Upper lobe of left lung (tissue), 6 donors: ENCODE measurements around the gene BMP4. TPM values are rescaled to one million over a fixed set of nuclear protein-coding genes. Genes with fewer than 3 reads are reported as not detected.

Source experiments
- ATAC-seq, 2 donors: fragments of 200-7000 bp; cut with Tn5 transposase; one replicate each; pipeline ENCODE4 v1.9.1; 2022; ENCODE audit warnings: mild to moderate bottlenecking in 2 of 2, moderate library complexity in 2 of 2; ENCODE audit not compliant: low FRiP score in 2 of 2
- DNase-seq, 2 donors: peaks; one replicate each; pipeline ENCODE4 v3.0.0-alpha.2; 2019 to 2020
- H3K27ac ChIP-seq, 4 donors: fragments of 200-600 bp; sonication (generic); one replicate each; pipeline ENCODE4 v1.5.1; 2016 to 2019
- H3K27me3 ChIP-seq, 4 donors: fragments of 200-600 bp; sonication (generic); one replicate each; pipeline ENCODE4 v1.5.1; 2017 to 2019
- H3K36me3 ChIP-seq, 4 donors: fragments of 200-600 bp; sonication (generic); one replicate each; pipeline ENCODE4 v1.5.1; 2016 to 2019
- H3K4me1 ChIP-seq, 4 donors: fragments of 200-600 bp; sonication (generic); one replicate each; pipeline ENCODE4 v1.5.1; 2018 to 2019
- H3K4me3 ChIP-seq, 4 donors: fragments of 200-600 bp; sonication (generic); one replicate each; pipeline ENCODE4 v1.5.1; 2017 to 2019; ENCODE audit warnings: mild to moderate bottlenecking in 2 of 4, moderate library complexity in 1 of 4
- H3K9me3 ChIP-seq, 4 donors: fragments of 200-600 bp; sonication (generic); one replicate each; pipeline ENCODE4 v1.5.1; 2018 to 2019
- EP300 ChIP-seq, 4 donors: sonication (generic); formaldehyde crosslinking; IDR thresholded peaks; one replicate each; pipeline ENCODE4 v1.5.1; 2017; ENCODE audit warnings: antibody characterized with exemption in 4 of 4, control low read depth in 2 of 4
- POLR2A ChIP-seq, 4 donors: fragments of 450-650 bp; IDR thresholded peaks; one replicate each; pipeline ENCODE4 v1.5.1; 2016 to 2017; ENCODE audit warnings: antibody characterized with exemption in 4 of 4, mild to moderate bottlenecking in 2 of 4
- POLR2AphosphoS5 ChIP-seq, 2 donors: sonication (generic); formaldehyde crosslinking; IDR thresholded peaks; one replicate each; pipeline ENCODE4 v1.5.1; 2017; ENCODE audit warnings: antibody characterized with exemption in 2 of 2
- WGBS, 2 donors: methylation state at CpG; one replicate each; pipeline ENCODE4 v1.1.5; 2017 to 2018; 5-methylcytosine and 5-hydroxymethylcytosine counted together
- total RNA-seq, 6 donors: library from RNA; depleted of rRNA in 4 of 6; stranded (reverse); fragments of >200 nt in 4 of 6; gene quantifications; one replicate each; pipeline versions ENCODE4 v1.1.0 to v1.2.1, GENCODE V29; 2016 to 2021
- TF ChIP-seq, protein P1 (sequence below), 6 experiments: fragments of 450-650 bp in 4 of 6; fragments of 200-600 bp in 2 of 6; sonication (generic) in 2 of 6; IDR thresholded peaks; one replicate each; pipeline ENCODE4 v1.5.1; 2016 to 2019; ENCODE audit warnings: antibody characterized with exemption in 6 of 6
- donor health status: DM: no; HTN: no; CAD: no; lungs with moderate emphysema.
- donor health status: DM: no; HTN: yes; CAD: no; lungs with severe emphysema.

Gene BMP4
- total RNA-seq, 6 donors from 2014 or later = 5.3 to 19.9 (median 11.3) TPM

DNA sequence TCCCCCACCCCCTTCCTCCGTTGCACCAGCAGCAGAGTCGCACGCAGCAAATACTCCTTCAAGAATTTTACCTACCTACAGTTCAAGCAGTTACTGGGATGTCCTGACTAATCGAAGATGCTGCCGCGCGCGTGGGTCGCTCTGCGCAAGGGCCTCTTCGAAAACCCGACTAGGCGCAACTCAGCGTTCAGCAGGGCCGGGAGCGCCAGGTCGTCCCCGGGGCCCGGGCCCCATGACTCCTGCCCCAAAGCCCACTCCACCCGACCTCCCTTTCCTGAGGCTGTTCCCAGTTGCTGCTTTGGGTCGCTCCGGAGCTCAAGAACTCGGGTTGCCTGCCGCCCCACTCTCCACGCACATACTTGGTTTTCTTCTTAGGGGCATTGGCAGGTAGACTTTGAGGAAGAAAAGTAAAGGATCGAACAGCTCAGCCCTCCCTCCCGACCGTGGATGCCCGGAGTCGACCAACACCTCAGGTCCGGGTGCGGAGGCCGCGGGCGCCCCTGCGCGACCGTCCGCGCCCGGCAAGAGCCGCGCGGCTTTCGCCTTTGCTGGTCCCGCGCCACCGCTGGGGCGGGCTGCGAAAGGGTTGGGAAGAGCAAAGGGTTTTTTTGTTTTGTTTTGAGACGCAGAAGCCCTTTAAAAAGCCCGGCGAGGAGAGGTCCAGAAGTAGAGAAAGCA lies 1.9 kb downstream of the BMP4 start:
- Histone ChIP-seq H3K4me3 (peak overlapping the region; percentile 48 to 64 (median 62)), H3K4me1 (peaks cover 4 to 56% (median 35%) of the 10 kb centered on the region in 4 donors), H3K27ac (peak overlapping the region; percentile 83 to 89 (median 88)), H3K36me3 (peaks cover 0 to 8% (median 0%) of the 10 kb centered on the region in 4 donors), H3K27me3 (peaks cover 0 to 28% (median 4%) of the 10 kb centered on the region in 4 donors), H3K9me3 (no peaks in the 10 kb centered on the region)
- TF ChIP-seq EP300 (IDR thresholded peaks at IDR 0.05) (no peak), POLR2A (IDR thresholded peaks at IDR 0.05) (peak in 1 of 4 donors; percentile 25)
- WGBS, 2 donors = 0 to 1% methylated on average over 19 to 53 of the region's 53 CpGs
- DNase-seq = peak; percentile 24 to 88
- peak in 1 of 2 donors; percentile 15 for ATAC-seq

DNA sequence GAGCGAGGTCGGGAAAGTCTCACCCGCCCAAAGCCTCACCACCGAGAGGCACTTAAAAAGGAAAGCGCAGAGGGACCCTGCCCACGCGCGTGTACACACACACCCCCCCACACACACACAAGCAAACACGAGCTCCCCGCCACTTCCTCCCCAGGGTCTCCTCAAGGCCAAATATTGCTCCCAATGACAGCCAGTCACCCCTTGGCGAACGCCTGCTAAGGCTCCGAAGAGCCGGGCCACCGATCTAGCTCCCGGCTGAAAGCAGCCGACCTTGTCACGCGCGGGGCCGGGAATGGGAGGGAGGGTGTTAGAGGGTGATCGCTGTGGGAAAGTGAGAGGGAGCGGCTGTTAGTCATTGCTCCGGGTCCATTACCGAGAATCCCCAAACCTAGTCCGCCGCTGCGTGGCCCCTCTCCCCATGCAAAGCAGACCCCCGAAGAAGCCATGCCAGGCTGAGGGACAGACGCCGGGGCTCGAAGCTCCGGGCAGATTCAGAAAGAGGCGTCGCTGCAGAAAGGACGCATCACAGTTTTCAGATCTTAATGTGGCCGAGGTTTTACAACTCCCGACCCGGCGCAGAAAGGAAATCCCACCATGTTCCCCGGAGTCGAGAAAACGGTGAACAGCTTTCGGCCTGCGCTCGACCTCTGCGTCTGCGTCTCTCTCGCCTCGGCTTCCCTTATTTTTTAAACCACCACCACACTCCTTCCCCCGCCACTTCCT lies 2.6 kb downstream of the BMP4 start:
- DNase-seq (peak; percentile 32 to 82), ATAC-seq (peak in 1 of 2 donors; percentile 55)
- TF ChIP-seq POLR2AphosphoS5 (IDR thresholded peaks at IDR 0.05) = no peak
- TF ChIP-seq POLR2A (IDR thresholded peaks at IDR 0.05) = no peak
- TF ChIP-seq, protein P1, sequence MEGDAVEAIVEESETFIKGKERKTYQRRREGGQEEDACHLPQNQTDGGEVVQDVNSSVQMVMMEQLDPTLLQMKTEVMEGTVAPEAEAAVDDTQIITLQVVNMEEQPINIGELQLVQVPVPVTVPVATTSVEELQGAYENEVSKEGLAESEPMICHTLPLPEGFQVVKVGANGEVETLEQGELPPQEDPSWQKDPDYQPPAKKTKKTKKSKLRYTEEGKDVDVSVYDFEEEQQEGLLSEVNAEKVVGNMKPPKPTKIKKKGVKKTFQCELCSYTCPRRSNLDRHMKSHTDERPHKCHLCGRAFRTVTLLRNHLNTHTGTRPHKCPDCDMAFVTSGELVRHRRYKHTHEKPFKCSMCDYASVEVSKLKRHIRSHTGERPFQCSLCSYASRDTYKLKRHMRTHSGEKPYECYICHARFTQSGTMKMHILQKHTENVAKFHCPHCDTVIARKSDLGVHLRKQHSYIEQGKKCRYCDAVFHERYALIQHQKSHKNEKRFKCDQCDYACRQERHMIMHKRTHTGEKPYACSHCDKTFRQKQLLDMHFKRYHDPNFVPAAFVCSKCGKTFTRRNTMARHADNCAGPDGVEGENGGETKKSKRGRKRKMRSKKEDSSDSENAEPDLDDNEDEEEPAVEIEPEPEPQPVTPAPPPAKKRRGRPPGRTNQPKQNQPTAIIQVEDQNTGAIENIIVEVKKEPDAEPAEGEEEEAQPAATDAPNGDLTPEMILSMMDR (IDR thresholded peaks at IDR 0.05) = peak in 1 of 6 experiments; percentile 3
- 0 to 1% methylated on average over 27 to 47 of the region's 51 CpGs for WGBS, 2 donors
- Histone ChIP-seq H3K36me3 (peaks cover 0 to 8% (median 0%) of the 10 kb centered on the region in 4 donors), H3K9me3 (no peaks in the 10 kb centered on the region), H3K4me3 (peak overlapping the region; percentile 20 to 64 (median 56)), H3K27ac (peak overlapping the region; percentile 83 to 89 (median 88)), H3K4me1 (peaks cover 4 to 56% (median 35%) of the 10 kb centered on the region in 4 donors), H3K27me3 (peaks cover 0 to 28% (median 4%) of the 10 kb centered on the region in 4 donors)

DNA sequence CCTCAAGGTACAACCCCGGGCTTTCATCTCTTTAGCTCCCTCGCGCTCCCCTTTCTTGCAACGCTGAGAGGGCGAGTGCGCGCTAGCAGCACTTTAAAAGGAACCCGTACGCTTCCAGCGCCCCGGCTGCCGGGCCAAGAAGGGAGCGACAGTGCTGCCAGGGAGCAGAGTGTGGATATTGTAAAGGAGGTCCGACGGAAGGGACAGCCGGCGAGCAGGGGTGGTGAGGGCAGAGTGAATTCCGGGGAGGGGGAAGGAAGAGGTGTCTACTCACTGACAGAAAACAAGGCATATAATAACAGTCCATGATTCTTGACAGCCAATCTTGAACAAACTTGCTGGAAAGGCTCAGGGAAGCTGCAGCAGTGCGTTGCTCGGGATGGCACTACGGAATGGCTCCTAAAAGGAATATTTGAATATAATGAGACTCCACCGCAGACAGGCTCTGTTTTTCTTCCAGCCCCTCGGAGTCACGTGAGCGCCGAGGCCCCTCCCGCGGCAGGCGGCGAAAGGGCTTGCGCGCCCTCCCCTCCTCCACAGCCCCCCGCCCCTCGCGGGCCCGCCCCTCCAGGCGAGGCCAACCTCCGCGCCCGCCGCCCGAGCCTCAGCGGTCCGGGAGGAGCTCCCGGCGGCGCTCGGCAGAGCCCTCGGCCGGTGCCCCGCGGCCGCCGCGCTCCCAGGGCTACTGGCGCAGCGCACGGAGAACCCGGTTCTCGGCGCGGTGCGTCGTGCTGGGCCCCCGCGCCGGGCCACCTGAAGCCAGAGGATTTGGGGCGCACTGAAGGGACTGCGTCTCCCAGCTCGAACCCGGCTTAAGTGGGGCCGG lies 3.4 kb downstream of the BMP4 start:
- Histone ChIP-seq H3K27ac (peak overlapping the region; percentile 83 to 89 (median 88)), H3K9me3 (no peaks in the 10 kb centered on the region), H3K36me3 (peaks cover 0 to 8% (median 0%) of the 10 kb centered on the region in 4 donors), H3K4me3 (peak overlapping the region; percentile 22 to 64 (median 56)), H3K27me3 (peaks cover 0 to 28% (median 4%) of the 10 kb centered on the region in 4 donors), H3K4me1 (peaks cover 4 to 56% (median 35%) of the 10 kb centered on the region in 4 donors)
- peak; percentile 85 to 97 for DNase-seq
- TF ChIP-seq POLR2AphosphoS5 (IDR thresholded peaks at IDR 0.05) = peak in 1 of 2 donors; percentile 84
- peak in 2 of 4 donors; percentile 73 to 89 for TF ChIP-seq POLR2A (IDR thresholded peaks at IDR 0.05)
- no peak for TF ChIP-seq EP300 (IDR thresholded peaks at IDR 0.05)
- TF ChIP-seq, protein P1 (IDR thresholded peaks at IDR 0.05) = peak in 1 of 6 experiments; percentile 5
- ATAC-seq = peak; percentile 88 to 91
- WGBS, 2 donors = 2 to 3% methylated on average over 14 to 37 of the region's 72 CpGs

DNA sequence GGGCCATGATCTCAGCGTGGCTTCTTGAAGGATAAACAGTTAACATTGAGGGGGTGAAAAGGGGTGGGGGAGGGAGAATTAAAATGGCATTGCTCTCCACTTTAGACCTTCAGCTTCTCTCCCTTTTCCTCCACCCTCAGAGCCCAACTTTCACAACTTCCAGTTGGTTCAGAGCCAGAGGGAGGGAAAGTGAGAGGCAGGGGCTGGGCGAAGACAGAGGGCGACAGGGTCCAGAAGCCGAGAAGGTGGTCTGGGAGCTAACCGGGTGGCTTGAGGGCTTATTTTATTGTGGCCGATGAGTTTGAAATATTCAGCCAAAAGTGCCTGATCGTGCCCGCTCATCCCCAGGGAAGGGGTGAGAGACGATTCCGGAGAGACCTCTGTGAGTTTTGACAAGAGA lies 4.1 kb downstream of the BMP4 start:
- peak overlapping the region; percentile 77 to 89 (median 85) for H3K27ac ChIP-seq
- DNase-seq (no peak), ATAC-seq (no peak)
- no peaks in the 10 kb centered on the region for H3K9me3 ChIP-seq
- H3K4me1 ChIP-seq = peaks cover 4 to 56% (median 35%) of the 10 kb centered on the region in 4 donors
- H3K36me3 ChIP-seq = peaks cover 0 to 8% (median 0%) of the 10 kb centered on the region in 4 donors
- TF ChIP-seq EP300 (IDR thresholded peaks at IDR 0.05) (no peak), POLR2AphosphoS5 (IDR thresholded peaks at IDR 0.05) (no peak), POLR2A (IDR thresholded peaks at IDR 0.05) (no peak)
- TF ChIP-seq, protein P1 (IDR thresholded peaks at IDR 0.05) = no peak
- peak overlapping the region; percentile 22 to 64 (median 56) for H3K4me3 ChIP-seq
- WGBS, 2 donors = 9 to 22% methylated on average over 9 to 10 of the region's 10 CpGs
- H3K27me3 ChIP-seq = peaks cover 0 to 28% (median 4%) of the 10 kb centered on the region in 4 donors
